GM12864 (cell line): ENCODE data around the gene STK10.

ENCODE experiments used
- DNase-seq: peaks from one replicate; pipeline ENCODE4 v3.0.0-alpha.2; 2011; ENCODE audit warnings: low read depth
- H3K4me3 ChIP-seq: 2 replicates; pipeline ENCODE4 v1.5.1; 2011; ENCODE audit warnings: mild to moderate bottlenecking, low read depth, low read length, control low read depth
- CTCF ChIP-seq: IDR thresholded peaks from 2 replicates; pipeline ENCODE4 v1.5.1; 2011; ENCODE audit warnings: low read depth, mild to moderate bottlenecking, moderate library complexity, low read length, control low read depth, inconsistent platforms; ENCODE audit errors: missing control alignments

The STK10 gene

DNA sequence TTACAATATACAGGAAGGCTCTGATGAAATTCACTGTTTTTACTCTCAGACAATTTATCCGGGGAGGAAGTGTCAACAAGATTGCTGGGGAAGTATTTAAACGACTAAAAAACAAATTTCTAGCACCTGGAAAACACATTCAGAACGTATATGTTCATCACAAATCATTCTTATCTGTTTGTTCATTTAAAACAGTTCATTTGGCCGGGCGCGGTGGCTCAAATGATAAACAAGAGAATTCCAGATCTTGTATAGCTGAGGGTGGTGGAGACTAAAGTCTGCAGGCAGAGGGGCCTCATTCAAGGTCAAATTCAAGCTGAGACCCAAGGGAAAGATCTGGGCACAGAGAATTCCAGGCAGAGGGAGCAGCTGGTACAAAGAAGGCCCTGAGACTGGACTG lies 90.0 kb downstream of the STK10 start:
- no peak for TF ChIP-seq CTCF
- no peak overlapping the region for H3K4me3 ChIP-seq
- DNase-seq: no peak

GRCh38 chr5:172097356-172097755 lies 90.7 kb downstream of the STK10 start:
- H3K4me3 ChIP-seq: no peak overlapping the region
- no peak for DNase-seq
- TF ChIP-seq CTCF: no peak

GRCh38 chr5:172096207-172096940 lies 91.7 kb downstream of the STK10 start:
- H3K4me3 ChIP-seq: no peak overlapping the region
- DNase-seq: no peak
- no peak for TF ChIP-seq CTCF

- no peak overlapping the region for H3K4me3 ChIP-seq
- no peak for TF ChIP-seq CTCF
- DNase-seq: no peak
These were observed 92.4 kb downstream of the STK10 start for GRCh38 chr5:172095368-172096206.

DNA sequence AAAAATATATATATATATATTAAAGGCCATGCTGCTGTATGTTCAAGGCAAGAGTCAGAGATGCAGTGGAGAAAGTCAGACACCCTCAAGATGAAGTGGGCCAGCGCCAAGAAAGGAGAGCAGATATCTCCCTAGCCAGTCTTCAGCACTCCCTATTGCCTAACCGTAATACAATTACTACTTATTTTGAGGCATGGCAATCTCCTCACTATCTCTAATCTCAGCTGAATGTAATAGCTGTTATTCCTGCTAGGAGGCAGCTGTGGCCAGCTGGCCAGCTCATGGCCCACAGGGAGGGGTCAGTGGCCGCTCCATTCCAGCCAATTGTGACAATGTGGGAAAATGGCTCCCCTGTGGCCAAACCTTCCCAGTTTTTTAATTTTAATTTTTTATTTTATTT lies 94.1 kb downstream of the STK10 start:
- DNase-seq: no peak
- TF ChIP-seq CTCF: no peak
- no peak overlapping the region for H3K4me3 ChIP-seq

- DNase-seq: no peak
- no peak overlapping the region for H3K4me3 ChIP-seq
- no peak for TF ChIP-seq CTCF
These were observed 94.5 kb downstream of the STK10 start for GRCh38 chr5:172093559-172093958.
